ENCODE results near the gene LGR4.
"Not testable (repeated sequence)": the region's sequence is repeated elsewhere in the genome, so short reads cannot be mapped to it uniquely, and the experiment has no call there.

The LGR4 gene

DNA sequence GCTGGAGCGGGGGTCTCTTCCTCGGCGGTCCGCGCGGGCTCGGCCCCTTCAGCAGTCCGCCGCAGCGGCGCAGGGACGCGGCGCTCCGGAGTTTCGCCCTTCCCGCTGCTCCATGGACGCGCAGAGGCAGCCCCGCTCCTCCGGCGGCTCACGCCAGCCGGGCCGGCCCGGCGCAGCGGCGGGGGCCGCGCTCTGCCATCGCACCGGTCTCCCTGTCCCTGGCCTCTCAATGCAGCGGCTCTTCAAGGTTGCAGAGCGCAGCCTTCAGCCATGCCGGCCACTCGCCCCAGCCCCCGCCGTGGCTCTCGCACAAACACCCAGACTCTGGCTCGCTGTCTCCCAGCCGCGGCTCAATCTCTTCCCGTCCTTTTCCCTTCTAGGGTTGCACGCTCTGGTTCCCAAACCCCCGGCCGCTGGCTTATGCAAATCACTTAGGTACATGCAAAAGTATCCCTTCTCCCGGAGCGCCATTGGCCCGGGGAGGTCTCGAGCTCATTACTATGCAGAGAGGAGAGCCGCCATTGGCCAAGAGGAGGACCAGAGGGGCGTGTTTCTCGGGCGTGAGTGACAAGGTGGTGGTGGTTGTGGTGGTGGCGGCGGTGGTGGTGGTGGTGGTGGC, at the start of gene LGR4:
Gene LGR4, minus strand, starts transcription at position 393 of the 619 bp plus-strand sequence. CDS start 488 bp downstream, outside the sequence.
- DNase-seq: peak; percentile 22 to 39 (median 26)

DNA sequence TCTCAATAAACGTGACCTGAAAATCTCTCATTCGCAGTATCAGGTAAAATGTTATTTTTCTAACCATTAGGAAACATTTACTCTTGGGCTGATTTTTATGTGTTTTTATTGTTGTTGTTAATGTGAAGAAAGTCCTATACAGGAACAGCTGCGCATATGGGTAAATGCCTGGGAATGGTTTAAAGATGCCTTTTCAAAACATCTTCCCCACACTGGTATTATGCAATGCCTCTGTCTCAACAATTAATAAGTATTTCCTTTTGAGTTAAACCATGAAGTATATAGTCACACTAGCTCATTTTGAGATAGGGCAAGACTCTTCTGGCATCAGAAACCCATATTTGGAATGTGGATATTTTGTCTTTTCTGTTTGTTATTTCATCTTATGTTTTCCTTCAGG, 47.6 kb upstream of the LGR4 start:
- no peak for DNase-seq

GRCh38 chr11:27518518-27518917, 45.9 kb upstream of the LGR4 start:
- no peak for DNase-seq

GRCh38 chr11:27517490-27517889, 44.9 kb upstream of the LGR4 start:
- not testable (repeated sequence) for DNase-seq

- DNase-seq: no peak
Observed at GRCh38 chr11:27514558-27514957, 42.0 kb upstream of the LGR4 start.

DNA sequence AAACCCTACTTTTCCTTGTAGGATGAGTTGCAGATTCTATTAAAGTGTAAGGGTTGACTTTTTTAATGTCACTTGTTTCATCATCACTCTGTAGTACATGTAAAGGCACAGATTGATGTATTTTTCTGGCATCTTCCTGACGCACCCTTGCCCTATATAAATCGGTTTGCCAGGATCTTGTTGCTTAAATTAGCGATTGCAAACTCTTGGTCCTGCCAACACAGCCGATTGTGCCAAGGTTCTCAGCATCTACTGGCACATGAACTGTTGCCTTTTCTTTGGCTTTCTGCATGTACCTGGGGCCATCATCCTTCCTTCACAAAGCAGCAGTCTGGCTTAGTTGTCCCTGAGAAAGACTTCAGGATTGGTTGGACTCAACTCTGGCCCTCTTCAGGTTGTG, 41.5 kb upstream of the LGR4 start:
- no peak for DNase-seq

DNA sequence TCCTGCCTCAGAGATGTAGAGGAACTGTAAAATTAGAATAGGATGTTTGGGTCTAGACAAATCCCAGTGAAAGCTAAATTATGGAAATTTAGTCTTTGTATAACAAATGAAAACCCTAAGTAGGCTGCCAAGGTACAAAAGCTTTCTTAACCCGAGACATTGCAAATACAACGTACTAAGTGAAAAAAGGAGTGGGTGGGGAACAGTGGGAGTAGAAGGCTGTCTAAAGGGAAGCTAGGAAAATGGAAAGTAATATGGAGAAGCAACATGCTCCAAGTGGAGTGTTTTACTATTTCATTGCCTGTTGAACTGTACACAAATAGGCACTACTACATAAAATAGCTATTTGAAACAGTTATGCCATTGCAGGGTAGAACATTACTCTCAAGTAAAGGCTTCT, 40.8 kb upstream of the LGR4 start:
- DNase-seq: no peak

- no peak for DNase-seq
Observed at GRCh38 chr11:27512238-27512637, 39.6 kb upstream of the LGR4 start.

DNA sequence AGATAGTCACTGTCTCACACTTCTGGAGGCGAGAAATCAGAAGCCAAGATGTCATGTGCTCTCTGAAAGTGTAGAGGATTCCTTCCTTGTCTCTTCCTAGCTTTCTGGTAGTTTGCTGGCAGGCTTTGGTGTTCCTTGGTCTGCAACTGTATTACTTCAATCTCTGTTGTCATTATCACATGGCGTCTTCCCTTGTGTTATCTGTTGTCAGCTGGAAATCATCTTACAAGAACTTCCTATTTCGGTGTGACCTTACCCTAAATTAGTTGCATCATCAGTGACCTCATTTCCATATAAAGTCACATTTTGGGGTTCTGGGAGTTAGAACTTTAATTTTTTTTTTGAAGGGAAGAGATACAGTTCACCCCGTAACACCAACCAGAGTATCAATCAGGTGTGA, 37.3 kb upstream of the LGR4 start:
- no peak for DNase-seq

DNA sequence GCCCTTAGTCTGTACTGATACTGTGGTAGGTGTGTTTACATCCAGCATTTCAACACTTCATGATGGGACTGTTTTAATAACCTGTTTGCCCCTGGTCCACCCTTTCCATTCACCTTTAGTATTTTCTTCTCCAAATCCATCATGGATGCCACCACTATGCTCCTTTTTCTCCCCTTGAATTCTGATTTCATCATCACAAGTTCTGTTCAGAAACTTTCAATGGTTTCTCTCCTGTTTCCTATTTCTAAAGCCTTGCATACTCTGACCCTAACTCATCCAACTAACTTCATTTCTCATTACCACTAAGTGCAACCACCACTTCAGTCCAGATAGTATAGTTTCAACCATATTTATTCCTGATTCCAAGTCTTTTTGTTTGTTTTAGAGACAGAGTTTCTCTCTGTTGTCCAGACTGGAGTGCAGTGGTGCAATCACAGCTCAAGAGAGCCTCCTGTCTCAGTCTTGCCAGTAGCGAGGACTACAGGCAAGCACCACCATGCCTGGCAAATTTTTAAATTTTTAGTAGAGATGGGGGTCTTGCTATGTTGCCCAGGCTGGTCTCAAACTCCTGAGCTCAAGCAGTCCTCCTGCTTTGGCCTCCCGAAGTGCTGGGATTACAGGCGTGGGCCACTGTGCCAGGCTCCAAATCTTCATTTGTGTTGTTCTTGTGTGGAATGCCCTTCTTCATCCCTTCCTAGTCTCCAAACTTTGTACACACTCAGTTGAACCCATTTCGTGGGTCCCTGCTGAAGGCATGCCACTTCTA, 35.1 kb upstream of the LGR4 start:
- DNase-seq: no peak

DNA sequence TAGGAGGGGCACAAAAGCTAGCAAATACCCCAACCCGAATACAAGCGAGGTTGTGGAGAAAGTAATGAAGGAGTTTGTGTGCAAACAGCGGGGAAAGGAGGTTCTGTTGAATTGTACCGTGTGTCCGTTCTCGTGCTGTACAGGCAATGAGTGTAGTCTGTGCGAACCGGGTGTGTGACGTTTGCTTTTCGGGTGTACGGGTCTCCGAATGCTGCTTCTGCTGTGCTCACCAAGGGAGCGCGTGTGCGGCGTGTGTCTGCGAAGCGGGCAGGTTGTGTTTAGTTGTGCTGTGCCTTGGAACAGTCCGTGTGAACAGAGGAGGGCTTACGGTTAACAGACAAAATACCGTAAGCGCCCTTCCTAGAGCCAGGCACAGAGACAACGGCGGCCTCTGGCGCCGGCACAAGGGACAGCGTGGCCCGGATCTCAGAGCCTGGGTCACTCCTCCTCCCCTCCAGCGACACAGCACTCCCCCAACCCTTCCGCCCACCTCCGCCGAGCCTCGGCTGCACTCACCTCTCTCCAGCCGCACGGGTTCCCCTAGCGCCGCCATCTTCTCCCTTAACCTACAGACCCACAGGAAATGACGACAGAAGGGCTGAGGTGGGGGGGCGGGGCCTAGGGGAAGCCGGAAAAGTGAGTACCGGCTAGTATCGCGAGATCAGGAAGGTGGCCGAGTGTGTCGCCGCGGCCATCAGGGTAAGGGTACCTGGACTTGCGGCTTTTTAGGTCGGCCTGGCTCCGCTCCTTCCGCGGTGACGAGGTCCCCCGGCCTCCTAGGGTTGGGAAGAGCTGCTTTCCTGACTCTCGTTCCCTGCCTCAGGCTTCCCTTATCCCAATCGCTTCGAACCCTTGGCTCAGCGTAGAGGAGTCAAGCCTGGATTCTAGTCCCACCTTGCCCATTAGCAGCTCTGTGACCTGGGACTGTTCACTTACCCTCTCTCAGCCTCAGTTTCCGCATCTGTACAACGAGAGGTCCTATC, 33.9 kb upstream of the LGR4 start, which contains the start of gene LIN7C:
Gene LIN7C, minus strand, starts transcription at position 570 of the 983 bp plus-strand sequence. Its CDS starts 17 bp downstream, at position 553.
- DNase-seq: peak; percentile 84 to 90 (median 86)

- no peak for DNase-seq
Observed at GRCh38 chr11:27505781-27506180, 33.2 kb upstream of the LGR4 start.

GRCh38 chr11:27504205-27504604, 31.6 kb upstream of the LGR4 start:
- DNase-seq: no peak

GRCh38 chr11:27501100-27501499, 28.5 kb upstream of the LGR4 start:
- no peak for DNase-seq

- no peak for DNase-seq
Observed at GRCh38 chr11:27497911-27498310, 25.3 kb upstream of the LGR4 start.

DNA sequence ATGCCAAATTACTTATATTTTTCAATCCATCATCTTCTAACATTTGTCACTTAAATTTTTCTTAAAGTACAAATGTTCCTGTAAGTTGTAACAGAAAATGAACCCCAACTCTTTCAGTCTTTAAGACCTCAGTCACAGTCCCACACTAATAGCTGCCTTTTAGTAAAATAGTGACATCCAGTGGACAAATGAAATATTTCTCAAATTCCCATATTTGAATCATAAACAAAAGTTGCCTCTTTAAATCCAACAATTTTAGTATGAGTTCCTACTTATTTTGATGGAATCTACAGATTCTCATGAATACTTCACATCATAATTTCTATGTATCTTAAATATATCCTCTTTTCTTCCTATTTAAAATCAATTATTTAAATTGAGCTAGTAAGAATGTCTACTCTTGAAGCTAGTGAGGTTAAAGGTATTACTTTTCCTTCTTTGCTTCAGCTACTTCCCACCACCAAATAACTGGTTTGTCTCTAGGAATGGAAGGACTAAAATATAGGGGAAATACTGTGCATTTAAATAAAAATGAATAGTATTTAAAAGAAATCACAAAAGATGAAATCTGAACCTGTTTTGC, 24.8 kb upstream of the LGR4 start:
- DNase-seq: no peak

DNA sequence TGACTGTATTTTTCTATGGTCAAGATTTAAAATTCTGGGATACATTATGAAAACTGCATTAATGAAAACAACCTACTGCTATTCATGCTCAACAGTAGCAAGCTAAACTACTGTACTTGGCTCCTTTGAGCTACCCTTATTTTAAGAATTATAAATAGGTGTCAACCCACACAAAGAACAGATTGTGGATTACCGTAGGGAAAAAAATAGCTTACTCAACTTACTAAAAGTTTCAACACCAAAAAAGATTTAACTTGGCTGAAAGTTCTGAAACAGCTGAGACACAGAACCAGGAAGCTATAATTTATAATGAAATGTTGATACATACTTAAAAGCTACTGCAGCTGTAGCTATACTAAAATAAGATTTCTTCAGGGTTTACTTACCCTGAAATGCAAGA, 23.9 kb upstream of the LGR4 start:
- DNase-seq: no peak

DNA sequence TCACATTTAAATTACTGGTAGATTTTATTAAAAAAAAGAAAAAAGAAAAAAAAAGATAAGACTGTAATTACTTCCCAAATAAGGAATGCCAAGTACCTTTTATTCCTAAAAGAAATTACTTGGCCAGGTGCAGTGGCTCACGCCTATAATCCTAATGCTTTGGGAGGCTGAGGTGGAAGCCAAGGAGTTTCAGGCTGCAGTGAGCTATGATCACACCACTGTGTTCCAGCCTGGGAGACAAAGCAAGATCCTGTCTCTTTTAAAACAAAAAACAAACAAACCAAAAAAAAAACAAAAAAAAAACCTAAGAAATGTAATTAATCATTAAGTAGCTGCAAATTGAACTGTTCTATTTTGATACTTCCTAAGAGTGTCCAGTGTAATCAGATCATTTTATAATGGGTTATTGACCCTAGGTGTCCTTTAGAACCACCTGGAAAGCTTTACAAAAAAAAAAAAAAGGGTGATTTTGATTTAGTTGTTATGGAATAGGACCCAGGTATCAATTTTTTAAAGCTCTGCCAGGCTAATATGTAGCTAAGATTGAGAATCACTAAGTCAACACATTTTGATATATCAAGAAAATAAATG, 23.2 kb upstream of the LGR4 start:
- DNase-seq: no peak

- no peak for DNase-seq
Observed at GRCh38 chr11:27489092-27489491, 16.5 kb upstream of the LGR4 start.

- DNase-seq: no peak
Observed at GRCh38 chr11:27487706-27488105, 15.1 kb upstream of the LGR4 start.

- DNase-seq: no peak
Observed at GRCh38 chr11:27485930-27486773, 13.6 kb upstream of the LGR4 start.

GRCh38 chr11:27482793-27483192, 10.2 kb upstream of the LGR4 start:
- DNase-seq: no peak

Measured in activated CD4-positive, CD25-positive, alpha-beta regulatory T cell (primary cell).